Measurements from ENCODE around the gene IRF9.
"Not testable (repeated sequence)": the region's sequence is repeated elsewhere in the genome, so short reads cannot be mapped to it uniquely, and the experiment has no call there.

- TF ChIP-seq CTCF (conservative IDR thresholded peaks at IDR 0.05; ENCODE audit: low read depth in 2 of 2); REST (IDR thresholded peaks at IDR 0.05; ENCODE audit: unreplicated experiment); EZH2 (IDR thresholded peaks at IDR 0.05; ENCODE audit: low read depth, unreplicated experiment); POLR2AphosphoS5 (IDR thresholded peaks at IDR 0.05; ENCODE audit: low read depth); JUNB (IDR thresholded peaks at IDR 0.05; ENCODE audit: unreplicated experiment); EZH2phosphoT487 (IDR thresholded peaks at IDR 0.05; ENCODE audit: unreplicated experiment); CREB1 (CRISPR knock-in tag; IDR thresholded peaks at IDR 0.05; ENCODE audit: low read depth); ZNF331 (CRISPR knock-in tag; IDR thresholded peaks at IDR 0.05; ENCODE audit: low read depth); NANOG (IDR thresholded peaks at IDR 0.05; ENCODE audit: borderline replicate concordance); ZNF462 (CRISPR knock-in tag; IDR thresholded peaks at IDR 0.05): not testable (repeated sequence)
Measured at GRCh38 chr14:24203249-24203886, 42.3 kb downstream of the IRF9 start.

Data from GM23338 (cell line).